Astrocyte of the spinal cord (primary cell): ENCODE measurements around the gene CPNE6.
"Not testable (repeated sequence)": the region's sequence is repeated elsewhere in the genome, so short reads cannot be mapped to it uniquely, and the experiment has no call there.

Source experiments
- DNase-seq: peaks from one replicate; pipeline ENCODE4 v3.0.0; 2011; ENCODE audit warnings: low read depth, low spot score
- H3K4me3 ChIP-seq: 2 replicates; pipeline ENCODE4 v1.5.1; 2011; ENCODE audit warnings: low read depth, mild to moderate bottlenecking, low read length, moderate library complexity
- in situ Hi-C: cut with HindIII; loops from 2 replicates; pipeline ENCODE4 v1.10.0; 2017; ENCODE audit warnings: low sequenced_read_pairs
- TF ChIP-seq, protein P1 (sequence below): IDR thresholded peaks from 2 replicates; pipeline ENCODE4 v1.5.1; 2012; ENCODE audit warnings: low read depth, mild to moderate bottlenecking, low read length, inconsistent platforms

CPNE6 gene

DNA sequence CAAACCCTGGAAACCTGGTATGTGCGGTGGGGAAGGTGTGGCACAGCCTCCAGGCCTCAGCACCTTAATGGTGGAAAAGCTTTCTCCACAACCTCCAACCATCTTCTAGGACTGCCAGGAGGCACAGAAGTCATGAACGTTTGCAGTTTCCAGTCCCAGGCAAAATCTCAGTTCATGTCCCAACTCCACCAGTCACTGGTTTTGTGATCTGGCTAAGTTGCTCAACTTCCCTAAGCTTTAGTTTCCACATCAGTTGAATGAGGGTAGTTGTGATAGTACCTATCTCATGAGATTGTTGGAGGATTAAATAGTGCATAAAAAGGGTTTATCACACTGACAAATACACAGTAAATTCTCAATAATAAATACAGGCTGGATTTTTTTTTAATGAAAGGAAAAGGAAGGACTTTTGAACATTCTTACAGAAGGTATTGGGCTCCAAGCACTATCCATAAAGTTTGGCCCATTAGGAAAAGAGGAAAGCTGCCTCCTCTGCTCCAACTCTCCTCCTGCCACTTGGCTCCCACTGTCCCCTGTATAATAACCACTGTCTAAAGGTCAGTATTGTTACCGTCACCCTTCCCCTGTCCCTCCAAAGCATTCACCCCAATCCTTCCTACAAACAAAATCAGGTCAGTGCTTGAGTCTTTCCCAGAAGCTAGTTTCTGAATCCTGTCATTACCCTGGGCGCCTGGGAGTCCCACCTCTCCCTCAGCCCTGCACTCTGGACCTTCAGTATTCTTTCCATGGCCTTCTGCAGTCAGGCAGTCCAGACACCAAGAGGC is 29.0 kb downstream of the CPNE6 start:
- in situ Hi-C loops = no loop called here

DNA sequence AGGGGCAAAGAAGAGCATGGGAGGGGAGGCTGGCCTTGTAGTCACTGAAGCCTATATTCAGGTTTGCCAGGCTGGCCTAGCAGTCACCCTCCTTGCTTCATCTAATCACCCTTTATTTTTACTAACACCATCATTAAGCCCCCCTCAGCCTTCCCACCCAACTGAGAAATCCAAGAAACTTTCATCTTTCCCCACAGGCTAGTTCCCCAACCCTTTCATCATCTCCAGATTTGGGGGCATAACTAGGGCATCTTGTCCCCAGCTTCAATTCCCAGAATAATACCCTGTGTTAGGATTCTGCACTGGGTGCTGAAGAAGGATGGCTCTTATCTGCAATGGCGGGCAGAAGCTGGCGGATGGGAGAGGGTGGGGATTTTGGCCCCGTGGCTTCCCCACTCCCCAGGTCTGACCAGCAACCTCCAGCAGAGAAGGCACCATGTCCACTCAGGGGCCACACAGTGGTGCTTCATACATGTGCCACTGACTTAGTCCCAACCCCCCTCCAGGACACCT is 29.7 kb downstream of the CPNE6 start:
- TF ChIP-seq, protein P1, sequence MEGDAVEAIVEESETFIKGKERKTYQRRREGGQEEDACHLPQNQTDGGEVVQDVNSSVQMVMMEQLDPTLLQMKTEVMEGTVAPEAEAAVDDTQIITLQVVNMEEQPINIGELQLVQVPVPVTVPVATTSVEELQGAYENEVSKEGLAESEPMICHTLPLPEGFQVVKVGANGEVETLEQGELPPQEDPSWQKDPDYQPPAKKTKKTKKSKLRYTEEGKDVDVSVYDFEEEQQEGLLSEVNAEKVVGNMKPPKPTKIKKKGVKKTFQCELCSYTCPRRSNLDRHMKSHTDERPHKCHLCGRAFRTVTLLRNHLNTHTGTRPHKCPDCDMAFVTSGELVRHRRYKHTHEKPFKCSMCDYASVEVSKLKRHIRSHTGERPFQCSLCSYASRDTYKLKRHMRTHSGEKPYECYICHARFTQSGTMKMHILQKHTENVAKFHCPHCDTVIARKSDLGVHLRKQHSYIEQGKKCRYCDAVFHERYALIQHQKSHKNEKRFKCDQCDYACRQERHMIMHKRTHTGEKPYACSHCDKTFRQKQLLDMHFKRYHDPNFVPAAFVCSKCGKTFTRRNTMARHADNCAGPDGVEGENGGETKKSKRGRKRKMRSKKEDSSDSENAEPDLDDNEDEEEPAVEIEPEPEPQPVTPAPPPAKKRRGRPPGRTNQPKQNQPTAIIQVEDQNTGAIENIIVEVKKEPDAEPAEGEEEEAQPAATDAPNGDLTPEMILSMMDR = no peak
- in situ Hi-C loops = no loop called here
- H3K4me3 ChIP-seq = no peak overlapping the region
- DNase-seq = no peak

More for the DNA sequence above, 29.0 kb downstream of the CPNE6 start:
- no peak overlapping the region for H3K4me3 ChIP-seq
- TF ChIP-seq, protein P1 = no peak
- no peak for DNase-seq

DNA sequence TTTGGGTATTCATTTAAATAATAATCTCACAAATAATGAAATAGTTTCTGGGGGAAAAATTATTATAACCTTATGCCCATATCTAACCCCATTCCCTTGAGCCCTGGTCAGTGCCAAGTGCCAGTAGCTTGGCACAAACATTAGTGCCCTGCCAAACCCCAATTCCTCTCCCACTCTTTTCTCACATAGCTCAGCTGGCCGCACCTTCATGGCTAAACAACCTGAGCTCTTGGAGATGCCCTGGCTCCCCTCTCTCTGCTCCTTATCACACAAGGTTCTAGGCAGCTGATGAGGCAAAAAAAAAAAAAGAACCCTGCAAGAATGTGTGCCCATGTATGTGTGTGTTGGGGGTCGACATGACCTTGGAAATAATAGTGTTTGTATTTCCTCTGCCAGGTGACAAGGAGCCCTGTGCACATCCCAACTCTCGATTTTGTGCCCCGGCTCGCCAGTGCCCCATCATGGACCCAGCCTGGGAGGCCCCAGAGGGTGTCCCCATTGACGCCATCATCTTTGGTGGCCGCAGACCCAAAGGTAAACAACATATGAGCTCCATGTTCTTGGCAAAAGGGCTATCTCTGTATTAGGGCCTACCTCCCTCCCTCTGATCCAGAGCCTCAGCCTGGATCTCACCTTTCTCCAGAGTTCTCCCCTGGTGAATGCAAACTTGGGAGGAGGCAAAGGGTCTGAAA is 31.1 kb downstream of the CPNE6 start:
- in situ Hi-C loops = no loop called here
- H3K4me3 ChIP-seq = no peak overlapping the region
- no peak for DNase-seq
- TF ChIP-seq, protein P1 = no peak

DNA sequence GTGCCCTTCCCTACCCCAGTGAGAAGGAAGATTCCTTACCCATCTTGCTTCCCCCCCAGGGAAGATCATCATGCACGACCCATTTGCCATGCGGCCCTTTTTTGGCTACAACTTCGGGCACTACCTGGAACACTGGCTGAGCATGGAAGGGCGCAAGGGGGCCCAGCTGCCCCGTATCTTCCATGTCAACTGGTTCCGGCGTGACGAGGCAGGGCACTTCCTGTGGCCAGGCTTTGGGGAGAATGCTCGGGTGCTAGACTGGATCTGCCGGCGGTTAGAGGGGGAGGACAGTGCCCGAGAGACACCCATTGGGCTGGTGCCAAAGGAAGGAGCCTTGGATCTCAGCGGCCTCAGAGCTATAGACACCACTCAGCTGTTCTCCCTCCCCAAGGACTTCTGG is 32.1 kb downstream of the CPNE6 start:
- in situ Hi-C loops = no loop called here
- TF ChIP-seq, protein P1 = no peak
- H3K4me3 ChIP-seq = no peak overlapping the region
- no peak for DNase-seq

DNA sequence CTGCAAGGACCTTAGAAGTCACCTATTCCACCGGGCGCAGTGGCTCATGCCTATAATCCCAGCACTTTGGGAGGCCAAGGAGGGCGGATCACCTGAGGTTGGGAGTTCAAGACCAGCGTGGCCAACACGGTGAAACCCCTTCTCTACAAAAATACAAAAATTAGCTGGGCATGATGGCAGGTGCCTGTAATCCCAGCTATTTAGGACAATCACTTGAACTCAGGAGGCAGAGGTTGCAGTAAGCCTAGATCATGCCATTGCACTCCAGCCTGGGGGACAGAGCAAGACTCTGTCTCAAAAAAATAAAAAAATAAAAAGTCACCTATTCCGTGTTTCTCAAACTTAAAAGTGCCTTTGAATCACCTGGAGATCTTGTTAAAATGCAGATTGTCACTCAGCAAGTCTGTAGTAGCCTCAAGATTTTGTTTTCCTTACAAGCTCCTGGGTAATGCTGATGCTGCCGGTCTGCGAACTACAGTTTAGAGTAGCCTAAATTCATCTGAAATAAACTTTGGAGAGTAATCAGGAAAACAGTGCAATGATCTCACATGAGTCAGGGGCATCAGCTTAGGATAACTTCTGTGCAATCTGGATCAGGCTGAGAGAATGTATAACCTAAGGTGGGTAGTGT is 34.4 kb downstream of the CPNE6 start:
- H3K4me3 ChIP-seq, in situ Hi-C loops: not testable (repeated sequence)

DNA sequence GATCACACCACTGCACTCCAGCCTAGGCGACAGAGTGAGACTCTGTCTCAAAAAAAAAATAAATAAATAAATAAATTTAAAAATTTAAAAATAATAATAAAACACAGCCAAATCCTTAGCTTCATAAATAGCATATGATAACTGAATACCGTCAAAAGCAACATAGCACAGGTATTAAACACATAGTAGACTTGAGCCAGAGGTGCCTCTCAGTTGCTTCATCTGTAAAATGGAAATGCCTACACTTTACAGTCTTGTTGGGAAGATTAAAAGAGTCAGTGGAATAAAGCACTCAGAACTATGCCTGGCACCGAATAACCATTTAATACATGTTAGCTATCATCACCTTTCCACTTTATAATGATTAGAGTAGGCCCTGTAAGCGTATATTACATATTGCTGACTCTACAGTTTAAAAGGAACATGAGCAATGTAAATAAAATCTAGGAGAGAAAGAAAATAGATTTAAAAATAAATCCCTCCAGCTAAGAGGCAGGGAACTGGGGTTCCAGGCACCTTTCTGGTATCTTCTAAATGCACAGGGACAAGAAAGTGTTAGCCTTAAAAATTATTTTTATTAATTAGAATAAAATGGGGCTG is 35.4 kb downstream of the CPNE6 start:
- no peak for DNase-seq
- in situ Hi-C loops = no loop called here
- H3K4me3 ChIP-seq = no peak overlapping the region
- TF ChIP-seq, protein P1 = no peak

More for the DNA sequence above, 34.4 kb downstream of the CPNE6 start:
- not testable (repeated sequence) for DNase-seq
